ENCODE data around the gene SH3GL2. TPM values are rescaled to one million over a fixed set of nuclear protein-coding genes. Genes with fewer than 3 reads are reported as not detected.
"Not testable (repeated sequence)": the region's sequence is repeated elsewhere in the genome, so short reads cannot be mapped to it uniquely, and the experiment has no call there.

Gene SH3GL2
- total and polyA plus RNA-seq, 7 experiments from 2014 or later: not detected

- Histone ChIP-seq H3K36me3 (ENCODE audit: control insufficient read depth in 2 of 3, insufficient read depth in 3 of 3, low read length in 3 of 3) (no peaks in the 10 kb centered on the region), H3K27ac (ENCODE audit: low read depth, low read length) (no peak overlapping the region), H3K9me3 (ENCODE audit: control insufficient read depth in 2 of 3, low read length in 3 of 3) (no peaks in the 10 kb centered on the region), H3K4me1 (ENCODE audit: control insufficient read depth in 2 of 2, insufficient read depth in 2 of 2, low read length in 2 of 2) (no peaks in the 10 kb centered on the region), H3K27me3 (ENCODE audit: control insufficient read depth in 2 of 2, insufficient read depth in 2 of 2, low read length in 2 of 2) (no peaks in the 10 kb centered on the region), H3K4me3 (ENCODE audit: low read length) (no peak overlapping the region)
- Mint-ChIP-seq H3K4me1 (no peaks in the 10 kb centered on the region), H3K27ac (no peak overlapping the region), H3K9me3 (peaks cover 3 to 16% (median 9%) of the 10 kb centered on the region in 11 donors), H3K4me3 (no peak overlapping the region), H3K27me3 (no peaks in the 10 kb centered on the region), H3K36me3 (no peaks in the 10 kb centered on the region)
- ATAC-seq: no peak
- intact Hi-C loops (cut with micrococcal nuclease): no loop called here
- ChIA-PET CTCF (no interaction called here), POLR2A (no interaction called here)
- DNase-seq: no peak
These were observed 172.6 kb downstream of the SH3GL2 start for GRCh38 chr9:17751486-17751885.

- H3K27me3 ChIP-seq (ENCODE audit: control insufficient read depth in 2 of 2, insufficient read depth in 2 of 2, low read length in 2 of 2): no peaks in the 10 kb centered on the region
- Mint-ChIP-seq H3K27me3 (no peaks in the 10 kb centered on the region), H3K4me1 (no peaks in the 10 kb centered on the region), H3K9me3 (peaks cover 3 to 18% (median 10%) of the 10 kb centered on the region in 11 donors), H3K36me3 (no peaks in the 10 kb centered on the region), H3K4me3 (no peak overlapping the region), H3K27ac (no peak overlapping the region)
- ChIA-PET CTCF (no interaction called here), POLR2A (no interaction called here)
- no peak overlapping the region for H3K27ac ChIP-seq (ENCODE audit: low read depth, low read length)
- intact Hi-C loops (cut with micrococcal nuclease): no loop called here
- H3K4me1 ChIP-seq (ENCODE audit: control insufficient read depth in 2 of 2, insufficient read depth in 2 of 2, low read length in 2 of 2): no peaks in the 10 kb centered on the region
- ATAC-seq (no peak), DNase-seq (no peak)
- H3K36me3 ChIP-seq (ENCODE audit: control insufficient read depth in 2 of 3, insufficient read depth in 3 of 3, low read length in 3 of 3): no peaks in the 10 kb centered on the region
- no peak overlapping the region for H3K4me3 ChIP-seq (ENCODE audit: low read length)
- no peaks in the 10 kb centered on the region for H3K9me3 ChIP-seq (ENCODE audit: control insufficient read depth in 2 of 3, low read length in 3 of 3)
These were observed 173.2 kb downstream of the SH3GL2 start for GRCh38 chr9:17752021-17752420.

DNA sequence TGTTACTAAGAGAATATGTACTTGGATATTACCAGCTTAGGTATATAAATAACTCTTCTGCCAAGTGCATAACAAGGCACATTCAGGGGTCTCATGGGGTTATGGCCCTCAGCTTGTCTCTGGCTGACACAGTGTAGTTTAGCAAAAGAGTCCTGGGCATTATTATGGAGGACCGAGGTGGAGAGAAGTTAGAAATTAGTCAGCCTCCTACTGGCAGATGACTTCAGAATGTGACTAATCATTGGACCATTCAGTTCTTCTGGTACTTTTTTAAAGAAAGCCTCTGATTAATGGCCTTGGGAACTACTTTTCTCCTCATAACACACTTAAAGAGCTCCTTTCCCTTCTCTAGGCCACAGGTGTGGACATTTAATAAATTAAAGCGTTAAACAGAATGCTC is 178.9 kb downstream of the SH3GL2 start:
- Histone ChIP-seq H3K36me3 (ENCODE audit: control insufficient read depth in 2 of 3, insufficient read depth in 3 of 3, low read length in 3 of 3) (no peaks in the 10 kb centered on the region), H3K27me3 (ENCODE audit: control insufficient read depth in 2 of 2, insufficient read depth in 2 of 2, low read length in 2 of 2) (no peaks in the 10 kb centered on the region), H3K9me3 (ENCODE audit: control insufficient read depth in 2 of 3, low read length in 3 of 3) (no peaks in the 10 kb centered on the region), H3K4me3 (ENCODE audit: low read length) (no peak overlapping the region), H3K4me1 (ENCODE audit: control insufficient read depth in 2 of 2, insufficient read depth in 2 of 2, low read length in 2 of 2) (no peaks in the 10 kb centered on the region), H3K27ac (ENCODE audit: low read depth, low read length) (no peak overlapping the region)
- Mint-ChIP-seq H3K4me1 (no peaks in the 10 kb centered on the region), H3K36me3 (no peaks in the 10 kb centered on the region), H3K4me3 (no peak overlapping the region), H3K27me3 (no peaks in the 10 kb centered on the region), H3K9me3 (peaks cover 0 to 9% (median 5%) of the 10 kb centered on the region in 11 donors), H3K27ac (no peak overlapping the region)
- POLR2A ChIA-PET: no interaction called here
- ATAC-seq (no peak), DNase-seq (no peak)
- intact Hi-C loops (cut with micrococcal nuclease): no loop called here
- CTCF ChIA-PET: no interaction called here

GRCh38 chr9:17760250-17760649 is 181.4 kb downstream of the SH3GL2 start:
- ChIA-PET POLR2A (no interaction called here), CTCF (no interaction called here)
- Histone ChIP-seq H3K36me3 (ENCODE audit: control insufficient read depth in 2 of 3, insufficient read depth in 3 of 3, low read length in 3 of 3) (no peaks in the 10 kb centered on the region), H3K9me3 (ENCODE audit: control insufficient read depth in 2 of 3, low read length in 3 of 3) (no peaks in the 10 kb centered on the region), H3K4me1 (ENCODE audit: control insufficient read depth in 2 of 2, insufficient read depth in 2 of 2, low read length in 2 of 2) (no peaks in the 10 kb centered on the region), H3K4me3 (ENCODE audit: low read length) (no peak overlapping the region), H3K27ac (ENCODE audit: low read depth, low read length) (no peak overlapping the region), H3K27me3 (ENCODE audit: control insufficient read depth in 2 of 2, insufficient read depth in 2 of 2, low read length in 2 of 2) (no peaks in the 10 kb centered on the region)
- ATAC-seq: no peak
- no peak overlapping the region for H3K4me3 Mint-ChIP-seq
- no peaks in the 10 kb centered on the region for H3K36me3 Mint-ChIP-seq
- no peak overlapping the region for H3K27ac Mint-ChIP-seq
- intact Hi-C loops (cut with micrococcal nuclease): no loop called here
- H3K27me3 Mint-ChIP-seq: no peaks in the 10 kb centered on the region
- no peak for DNase-seq
- H3K4me1 Mint-ChIP-seq: no peaks in the 10 kb centered on the region
- peaks cover 0 to 9% (median 2%) of the 10 kb centered on the region in 11 donors for H3K9me3 Mint-ChIP-seq

GRCh38 chr9:17761984-17762676 is 183.3 kb downstream of the SH3GL2 start:
- H3K27ac Mint-ChIP-seq: no peak overlapping the region
- no peaks in the 10 kb centered on the region for H3K4me1 Mint-ChIP-seq
- no peak overlapping the region for H3K4me3 ChIP-seq (ENCODE audit: low read length)
- no peaks in the 10 kb centered on the region for H3K27me3 ChIP-seq (ENCODE audit: control insufficient read depth in 2 of 2, insufficient read depth in 2 of 2, low read length in 2 of 2)
- peaks cover 0 to 9% (median 0%) of the 10 kb centered on the region in 11 donors for H3K9me3 Mint-ChIP-seq
- no peaks in the 10 kb centered on the region for H3K36me3 Mint-ChIP-seq
- no peaks in the 10 kb centered on the region for H3K36me3 ChIP-seq (ENCODE audit: control insufficient read depth in 2 of 3, insufficient read depth in 3 of 3, low read length in 3 of 3)
- no peaks in the 10 kb centered on the region for H3K27me3 Mint-ChIP-seq
- H3K27ac ChIP-seq (ENCODE audit: low read depth, low read length): no peak overlapping the region
- no peaks in the 10 kb centered on the region for H3K4me1 ChIP-seq (ENCODE audit: control insufficient read depth in 2 of 2, insufficient read depth in 2 of 2, low read length in 2 of 2)
- no peaks in the 10 kb centered on the region for H3K9me3 ChIP-seq (ENCODE audit: control insufficient read depth in 2 of 3, low read length in 3 of 3)
- no peak overlapping the region for H3K4me3 Mint-ChIP-seq
- ATAC-seq: no peak
- ChIA-PET CTCF (no interaction called here), POLR2A (no interaction called here)
- intact Hi-C loops (cut with micrococcal nuclease): no loop called here
- DNase-seq: no peak

GRCh38 chr9:17764306-17764705 is 185.4 kb downstream of the SH3GL2 start:
- H3K4me3 Mint-ChIP-seq: no peak overlapping the region
- CTCF ChIA-PET: no interaction called here
- H3K9me3 ChIP-seq (ENCODE audit: control insufficient read depth in 2 of 3, low read length in 3 of 3): no peaks in the 10 kb centered on the region
- no peaks in the 10 kb centered on the region for H3K27me3 ChIP-seq (ENCODE audit: control insufficient read depth in 2 of 2, insufficient read depth in 2 of 2, low read length in 2 of 2)
- no peak overlapping the region for H3K4me3 ChIP-seq (ENCODE audit: low read length)
- peaks cover 0 to 5% (median 0%) of the 10 kb centered on the region in 11 donors for H3K9me3 Mint-ChIP-seq
- no peaks in the 10 kb centered on the region for H3K36me3 ChIP-seq (ENCODE audit: control insufficient read depth in 2 of 3, insufficient read depth in 3 of 3, low read length in 3 of 3)
- H3K27me3 Mint-ChIP-seq: no peaks in the 10 kb centered on the region
- ATAC-seq (no peak), DNase-seq (no peak)
- no peaks in the 10 kb centered on the region for H3K4me1 ChIP-seq (ENCODE audit: control insufficient read depth in 2 of 2, insufficient read depth in 2 of 2, low read length in 2 of 2)
- H3K27ac ChIP-seq (ENCODE audit: low read depth, low read length): no peak overlapping the region
- H3K4me1 Mint-ChIP-seq: no peaks in the 10 kb centered on the region
- POLR2A ChIA-PET: no interaction called here
- H3K27ac Mint-ChIP-seq: no peak overlapping the region
- H3K36me3 Mint-ChIP-seq: no peaks in the 10 kb centered on the region
- intact Hi-C loops (cut with micrococcal nuclease): no loop called here

DNA sequence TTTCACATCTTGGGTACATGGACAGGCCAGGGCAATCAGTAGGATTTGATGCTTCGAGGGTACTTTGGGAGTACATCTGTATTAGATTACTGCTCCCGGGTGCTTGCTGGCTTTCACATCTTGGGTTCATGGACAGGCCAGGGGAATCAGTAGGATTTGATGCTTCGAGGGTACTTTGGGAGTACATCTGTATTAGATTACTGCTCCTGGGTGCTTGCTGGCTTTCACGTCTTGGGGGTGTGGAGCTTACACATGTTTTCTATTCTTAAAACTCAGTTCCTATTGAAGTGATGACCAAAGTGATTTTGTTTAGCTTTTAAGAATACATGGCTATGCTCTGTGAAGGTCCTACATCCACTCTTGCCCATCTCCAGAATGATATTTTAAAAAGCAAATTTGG is 186.3 kb downstream of the SH3GL2 start:
- H3K4me1 Mint-ChIP-seq; H3K4me1 ChIP-seq (ENCODE audit: control insufficient read depth in 2 of 2, insufficient read depth in 2 of 2, low read length in 2 of 2); DNase-seq; CTCF ChIA-PET; H3K4me3 Mint-ChIP-seq; ATAC-seq; intact Hi-C loops (cut with micrococcal nuclease); H3K9me3 Mint-ChIP-seq; H3K36me3 ChIP-seq (ENCODE audit: control insufficient read depth in 2 of 3, insufficient read depth in 3 of 3, low read length in 3 of 3); H3K27ac Mint-ChIP-seq; H3K4me3 ChIP-seq (ENCODE audit: low read length); H3K27me3 ChIP-seq (ENCODE audit: control insufficient read depth in 2 of 2, insufficient read depth in 2 of 2, low read length in 2 of 2); H3K36me3 Mint-ChIP-seq; H3K27me3 Mint-ChIP-seq; H3K9me3 ChIP-seq (ENCODE audit: control insufficient read depth in 2 of 3, low read length in 3 of 3); H3K27ac ChIP-seq (ENCODE audit: low read depth, low read length); POLR2A ChIA-PET: not testable (repeated sequence)
